Osteoblast (primary cell): ENCODE data around the gene TAB2. TPM values are rescaled to one million over a fixed set of nuclear protein-coding genes. Genes with fewer than 3 reads are reported as not detected.
"Not testable (repeated sequence)": the region's sequence is repeated elsewhere in the genome, so short reads cannot be mapped to it uniquely, and the experiment has no call there.

ENCODE experiments used
- DNase-seq: peaks from one replicate; pipeline ENCODE4 v3.0.0; 2011; ENCODE audit warnings: low spot score, mixed read lengths; ENCODE audit not compliant: insufficient read length; ENCODE audit errors: missing footprints
- H2AFZ ChIP-seq: 2 replicates; pipeline ENCODE4 v1.6.0; 2011; ENCODE audit warnings: mild to moderate bottlenecking, low read length
- H3K27ac ChIP-seq: 2 replicates; pipeline ENCODE4 v1.5.1; 2011; ENCODE audit warnings: mild to moderate bottlenecking, low read depth, low read length, moderate library complexity
- H3K27me3 ChIP-seq: 2 replicates; pipeline ENCODE4 v1.6.0; 2012; ENCODE audit warnings: mild to moderate bottlenecking, control low read depth, inconsistent platforms, low read length, moderate library complexity; ENCODE audit not compliant: insufficient read depth
- H3K36me3 ChIP-seq: 2 replicates; pipeline ENCODE4 v1.5.1; 2011; ENCODE audit warnings: mild to moderate bottlenecking, low read length, control low read depth, moderate library complexity; ENCODE audit not compliant: insufficient read depth
- H3K4me1 ChIP-seq: 2 replicates; pipeline ENCODE4 v1.5.1; 2011; ENCODE audit warnings: mild to moderate bottlenecking, low read length, control low read depth, moderate library complexity; ENCODE audit not compliant: insufficient read depth
- H3K4me2 ChIP-seq: 2 replicates; pipeline ENCODE4 v1.6.0; 2011; ENCODE audit warnings: mild to moderate bottlenecking, low read length; ENCODE audit not compliant: insufficient read depth
- H3K4me3 ChIP-seq: fragments of 200-600 bp; sonication (generic); 3 replicates; pipeline ENCODE4 v1.5.1; 2012; ENCODE audit warnings: mild to moderate bottlenecking, low read length, inconsistent platforms; ENCODE audit not compliant: insufficient read depth
- H3K79me2 ChIP-seq: 2 replicates; pipeline ENCODE4 v1.6.0; 2012; ENCODE audit warnings: mild to moderate bottlenecking, low read length, control low read depth, inconsistent platforms; ENCODE audit not compliant: insufficient read depth
- H3K9me3 ChIP-seq: 2 replicates; pipeline ENCODE4 v1.5.1; 2011; ENCODE audit warnings: low read depth, low read length, control low read depth
- H4K20me1 ChIP-seq: 2 replicates; pipeline ENCODE4 v1.6.0; 2012; ENCODE audit warnings: mild to moderate bottlenecking, low read length, control low read depth; ENCODE audit not compliant: insufficient read depth
- total RNA-seq: library from RNA; depleted of rRNA; stranded (reverse); fragments of >200 nt; gene quantifications from 2 replicates; pipeline ENCODE4 v1.2.3, GENCODE V29; 2012
- TF ChIP-seq, protein P1 (sequence below): IDR thresholded peaks from 2 replicates; pipeline ENCODE4 v1.5.1; 2011; ENCODE audit warnings: mild to moderate bottlenecking, low read depth, low read length, moderate library complexity; ENCODE audit errors: extremely low read depth

TAB2 gene
- total RNA-seq, 1 donor: 28.2 TPM

DNA sequence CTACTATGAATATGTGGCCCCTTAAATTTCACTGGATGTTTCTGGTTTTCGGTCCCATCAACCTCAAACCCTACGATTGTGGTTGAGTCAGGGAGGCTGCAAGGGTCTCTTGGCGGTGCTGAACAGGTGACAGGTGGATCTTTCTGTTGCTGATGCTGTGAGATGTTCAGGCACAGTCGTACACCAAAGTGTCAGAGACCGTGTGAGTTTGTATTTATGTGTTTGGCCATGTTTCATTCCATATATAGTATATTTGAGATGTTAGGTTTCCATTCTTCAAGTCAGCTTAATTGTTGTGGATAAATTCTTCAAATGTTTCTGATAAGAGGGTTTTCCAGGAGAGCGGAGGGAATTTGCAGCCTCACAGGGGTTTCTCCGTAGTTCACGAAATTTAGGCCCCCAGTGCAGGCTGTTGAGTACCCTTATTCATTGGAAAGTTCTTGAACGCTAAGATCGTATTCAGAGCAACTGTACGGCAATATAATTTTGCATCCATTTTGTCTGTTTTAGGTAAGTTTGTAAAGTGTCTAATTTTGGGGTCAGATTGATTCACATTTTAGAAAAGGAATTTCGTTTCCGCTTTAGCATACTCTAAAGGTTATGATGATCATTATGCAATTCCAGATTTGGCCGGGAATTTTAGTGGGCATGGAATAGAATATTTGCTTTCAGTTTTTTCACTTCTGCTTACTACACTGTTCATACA is 1.2 kb downstream of the TAB2 start:
- no peaks in the 10 kb centered on the region for H3K9me3 ChIP-seq
- H3K27me3 ChIP-seq: no peaks in the 10 kb centered on the region
- TF ChIP-seq, protein P1, sequence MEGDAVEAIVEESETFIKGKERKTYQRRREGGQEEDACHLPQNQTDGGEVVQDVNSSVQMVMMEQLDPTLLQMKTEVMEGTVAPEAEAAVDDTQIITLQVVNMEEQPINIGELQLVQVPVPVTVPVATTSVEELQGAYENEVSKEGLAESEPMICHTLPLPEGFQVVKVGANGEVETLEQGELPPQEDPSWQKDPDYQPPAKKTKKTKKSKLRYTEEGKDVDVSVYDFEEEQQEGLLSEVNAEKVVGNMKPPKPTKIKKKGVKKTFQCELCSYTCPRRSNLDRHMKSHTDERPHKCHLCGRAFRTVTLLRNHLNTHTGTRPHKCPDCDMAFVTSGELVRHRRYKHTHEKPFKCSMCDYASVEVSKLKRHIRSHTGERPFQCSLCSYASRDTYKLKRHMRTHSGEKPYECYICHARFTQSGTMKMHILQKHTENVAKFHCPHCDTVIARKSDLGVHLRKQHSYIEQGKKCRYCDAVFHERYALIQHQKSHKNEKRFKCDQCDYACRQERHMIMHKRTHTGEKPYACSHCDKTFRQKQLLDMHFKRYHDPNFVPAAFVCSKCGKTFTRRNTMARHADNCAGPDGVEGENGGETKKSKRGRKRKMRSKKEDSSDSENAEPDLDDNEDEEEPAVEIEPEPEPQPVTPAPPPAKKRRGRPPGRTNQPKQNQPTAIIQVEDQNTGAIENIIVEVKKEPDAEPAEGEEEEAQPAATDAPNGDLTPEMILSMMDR: no peak
- peaks cover 26% of the 10 kb centered on the region for H3K4me1 ChIP-seq
- H3K4me2 ChIP-seq: peak overlapping the region; percentile 90
- H3K79me2 ChIP-seq: peaks cover 67% of the 10 kb centered on the region
- H3K27ac ChIP-seq: peak overlapping the region; percentile 43
- H4K20me1 ChIP-seq: peaks cover 49% of the 10 kb centered on the region
- H3K36me3 ChIP-seq: no peaks in the 10 kb centered on the region
- peak; percentile 87 for DNase-seq
- no peak overlapping the region for H2AFZ ChIP-seq
- peak overlapping the region; percentile 90 for H3K4me3 ChIP-seq

DNA sequence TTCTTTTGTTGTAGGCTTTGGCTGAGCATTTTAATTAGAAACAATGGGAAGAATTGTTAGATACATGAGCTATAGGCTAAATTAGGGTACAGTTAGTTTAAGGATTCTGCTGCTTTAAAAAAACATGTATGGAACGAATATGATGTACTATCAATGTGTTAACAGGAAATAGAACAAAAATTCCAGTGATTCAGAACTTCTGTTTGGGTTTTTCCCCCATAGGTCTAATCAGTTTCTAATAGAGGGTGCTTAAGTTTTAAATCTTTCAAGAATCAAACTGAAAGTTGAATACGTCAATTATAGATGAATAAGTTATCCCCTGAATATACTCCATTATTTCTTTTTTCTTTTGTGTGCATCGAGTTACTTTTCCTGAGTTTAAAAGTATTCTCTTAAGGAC is 1.9 kb downstream of the TAB2 start:
- Histone ChIP-seq H3K9me3 (no peaks in the 10 kb centered on the region), H3K4me2 (peak overlapping the region; percentile 90), H3K4me3 (peak overlapping the region; percentile 90), H3K27me3 (no peaks in the 10 kb centered on the region), H2AFZ (no peak overlapping the region), H3K4me1 (peaks cover 31% of the 10 kb centered on the region), H4K20me1 (peaks cover 55% of the 10 kb centered on the region), H3K79me2 (peaks cover 73% of the 10 kb centered on the region), H3K36me3 (no peaks in the 10 kb centered on the region), H3K27ac (peak overlapping the region; percentile 43)
- TF ChIP-seq, protein P1: no peak
- DNase-seq: no peak

DNA sequence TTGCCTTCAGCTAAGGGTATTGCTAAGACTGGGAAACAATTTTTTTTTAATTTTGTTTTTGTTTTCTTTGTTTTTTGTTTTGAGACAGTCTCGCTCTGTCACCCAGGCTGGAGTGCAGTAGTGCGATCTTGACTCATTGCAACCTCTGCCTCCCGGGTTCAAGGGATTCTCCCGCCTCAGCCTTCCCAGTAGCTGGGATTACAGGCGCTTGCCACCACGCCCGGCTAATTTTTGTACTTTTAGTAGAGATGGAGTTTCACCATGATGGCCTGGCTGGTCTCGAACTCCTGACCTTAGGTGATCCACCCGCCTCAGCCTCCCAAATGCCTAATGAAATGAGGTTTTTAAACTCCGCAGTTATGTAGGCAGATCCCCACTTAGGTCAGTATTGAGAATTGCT is 2.5 kb downstream of the TAB2 start:
- not testable (repeated sequence) for DNase-seq, H3K27me3 ChIP-seq, H2AFZ ChIP-seq, H3K36me3 ChIP-seq, H3K9me3 ChIP-seq, H3K27ac ChIP-seq
- peak overlapping the region; percentile 90 for H3K4me3 ChIP-seq
- peaks cover 60% of the 10 kb centered on the region for H4K20me1 ChIP-seq
- H3K4me1 ChIP-seq: peaks cover 31% of the 10 kb centered on the region
- H3K79me2 ChIP-seq: peaks cover 79% of the 10 kb centered on the region
- peak overlapping the region; percentile 90 for H3K4me2 ChIP-seq

DNA sequence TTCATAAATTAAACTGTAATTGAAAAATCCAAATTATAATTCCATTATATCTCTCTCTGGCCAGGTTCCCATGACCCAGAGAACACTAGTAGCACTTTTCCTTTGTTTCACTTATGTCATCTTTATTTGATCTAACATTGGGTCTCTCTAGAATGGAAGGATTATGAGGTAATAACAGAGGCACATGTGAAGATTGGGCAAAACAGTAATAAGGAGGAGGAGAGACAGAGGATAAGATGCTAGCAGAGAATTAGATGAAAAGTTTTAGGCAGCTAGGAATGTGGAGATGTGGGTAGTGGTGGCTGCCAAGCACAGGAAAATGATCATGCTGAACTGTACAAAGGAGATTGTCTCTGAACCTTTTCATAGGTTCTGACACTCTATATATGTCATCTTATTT is 3.3 kb downstream of the TAB2 start:
- no peak overlapping the region for H3K4me3 ChIP-seq
- TF ChIP-seq, protein P1: no peak
- no peaks in the 10 kb centered on the region for H3K36me3 ChIP-seq
- H3K27me3 ChIP-seq: no peaks in the 10 kb centered on the region
- peaks cover 87% of the 10 kb centered on the region for H3K79me2 ChIP-seq
- peak overlapping the region; percentile 9 for H3K4me2 ChIP-seq
- H3K9me3 ChIP-seq: no peaks in the 10 kb centered on the region
- H3K4me1 ChIP-seq: peaks cover 31% of the 10 kb centered on the region
- DNase-seq: peak; percentile 65
- no peak overlapping the region for H2AFZ ChIP-seq
- no peak overlapping the region for H3K27ac ChIP-seq
- H4K20me1 ChIP-seq: peaks cover 67% of the 10 kb centered on the region
